ENCODE data around the gene ABHD6. TPM values are rescaled to one million over a fixed set of nuclear protein-coding genes. Genes with fewer than 3 reads are reported as not detected.

ABHD6 gene
- total and polyA plus RNA-seq, 9 of the 15 experiments (the other 6 are each of a cell fraction or from before 2014, with no cell fraction given): 0.53 to 3.6 (median 2.5) TPM

- no peak overlapping the region for H3K4me3 ChIP-seq
- H4K20me1 ChIP-seq (replicated peaks; ENCODE audit: control insufficient read depth, insufficient read depth, low read length): no peaks in the 10 kb centered on the region
- BruUV-seq (replicated peaks): no TSS peak
- H3K27me3 ChIP-seq (ENCODE audit: control insufficient read depth in 2 of 2, insufficient read depth in 2 of 2, low read length in 2 of 2): peaks cover 0 to 18% of the 10 kb centered on the region in 2 experiments; a peak in 4 of 5 replicates
- H3K4me2 ChIP-seq (ENCODE audit: insufficient read depth, low read length): no peak overlapping the region
- FAIRE-seq: no peak
- ChIA-PET CTCF (ENCODE audit: low intra/inter-chr PET ratio) (no interaction called here), POLR2A (no interaction called here)
- intact Hi-C loops (cut with micrococcal nuclease) (no loop called here), in situ Hi-C loops (cut with MboI) (no loop called here)
- H3K27ac ChIP-seq (ENCODE audit: extremely low read depth, low read depth, low read length): no peak overlapping the region
- H3K79me2 ChIP-seq (ENCODE audit: control insufficient read depth, insufficient read depth, low read length): no peaks in the 10 kb centered on the region
- no peak for ATAC-seq
- H3K9me1 ChIP-seq (ENCODE audit: control insufficient read depth, insufficient read depth, low read length): no peaks in the 10 kb centered on the region
- no peak overlapping the region for H2AFZ ChIP-seq (ENCODE audit: low read depth, low read length)
- no peaks in the 10 kb centered on the region; a peak in 1 of 5 replicates for H3K4me1 ChIP-seq (replicated peaks in 1 of 2; ENCODE audit: control insufficient read depth in 2 of 2, insufficient read depth in 2 of 2, low read length in 2 of 2)
- H3K9me3 ChIP-seq (replicated peaks; ENCODE audit: control insufficient read depth, insufficient read depth, low read depth, low read length): no peaks in the 10 kb centered on the region
- H3K9ac ChIP-seq (ENCODE audit: insufficient read depth in 1 of 2, low read depth in 2 of 2, low read length in 2 of 2): no peak overlapping the region
- DNase-seq (ENCODE audit: extremely low read depth in 1 of 4, low spot score in 3 of 4): no peak
- no peaks in the 10 kb centered on the region for H3K36me3 ChIP-seq (ENCODE audit: control insufficient read depth, insufficient read depth, low read length)
- TF ChIP-seq ZBTB1 (CRISPR knock-in tag; IDR thresholded peaks at IDR 0.05; ENCODE audit: borderline replicate concordance, low read depth): no peak
- TF ChIP-seq CTCF (IDR thresholded peaks at IDR 0.05 in 2 of 3, conservative IDR thresholded peaks at IDR 0.05 in 1 of 3; ENCODE audit: insufficient read depth in 2 of 3, low read depth in 1 of 3, low read length in 3 of 3): no peak
- no peak for TF ChIP-seq WHSC1 (IDR thresholded peaks at IDR 0.05; ENCODE audit: low read length)
- TF ChIP-seq JUND (IDR thresholded peaks at IDR 0.05; ENCODE audit: borderline replicate concordance, low read depth, low read length): no peak
- TF ChIP-seq JUND (tag; IDR thresholded peaks at IDR 0.05; ENCODE audit: borderline replicate concordance, low read depth, low read length): no peak
- no peak for TF ChIP-seq HMGXB4 (CRISPR knock-in tag; IDR thresholded peaks at IDR 0.05)
- TF ChIP-seq NR2F6 (CRISPR knock-in tag; IDR thresholded peaks at IDR 0.05): no peak
- no peak for TF ChIP-seq XRCC4 (IDR thresholded peaks at IDR 0.05; ENCODE audit: extremely low read depth, insufficient read depth, insufficient read length)
- TF ChIP-seq JUNB (CRISPR knock-in tag; conservative IDR thresholded peaks at IDR 0.05): no peak
- TF ChIP-seq ILF3 (IDR thresholded peaks at IDR 0.05; ENCODE audit: borderline replicate concordance): no peak
- TF ChIP-seq MEF2D (tag; conservative IDR thresholded peaks at IDR 0.05; ENCODE audit: low read depth): no peak
- no peak for TF ChIP-seq E2F4 (CRISPR knock-in tag; IDR thresholded peaks at IDR 0.05; ENCODE audit: low read depth)
- TF ChIP-seq RCOR1 (IDR thresholded peaks at IDR 0.05; ENCODE audit: borderline replicate concordance in 1 of 2, low read depth in 2 of 2, low read length in 2 of 2): no peak
- no peak for TF ChIP-seq ZFP91 (CRISPR knock-in tag; IDR thresholded peaks at IDR 0.05)
- TF ChIP-seq RBM14 (IDR thresholded peaks at IDR 0.05; ENCODE audit: borderline replicate concordance, insufficient read depth, low read depth, low read length): no peak
- no peak for TF ChIP-seq ZNF561 (CRISPR knock-in tag; conservative IDR thresholded peaks at IDR 0.05)
- no peak for TF ChIP-seq POLR2H (tag; IDR thresholded peaks at IDR 0.05; ENCODE audit: low read depth)
These were observed 38.8 kb upstream of the ABHD6 start for GRCh38 chr3:58198804-58199203.

All from K562 (cell line).